ENCODE measurements around the gene PROX2.

The PROX2 gene

DNA sequence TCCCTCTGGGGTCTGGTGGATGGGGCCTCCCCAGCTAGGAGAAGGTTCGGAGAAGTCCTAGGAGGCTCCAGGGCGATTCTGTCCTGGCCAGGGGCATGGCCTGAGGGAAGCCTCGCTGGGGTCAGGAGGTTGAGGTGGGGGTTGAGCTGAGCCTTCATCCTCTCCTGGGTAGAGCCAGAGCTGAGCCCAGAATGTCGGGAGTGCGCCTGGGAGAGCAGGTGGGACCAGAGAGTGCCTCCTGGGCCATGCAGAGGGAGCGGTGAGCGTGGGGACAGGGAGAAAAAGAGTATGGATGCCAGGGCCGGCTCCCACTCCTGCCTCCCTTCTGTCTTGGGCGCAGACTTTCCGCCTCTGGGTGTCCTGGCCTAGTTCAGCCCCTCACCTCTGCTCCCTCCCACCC, 34.0 kb upstream of the PROX2 start:
- DNase-seq (ENCODE audit: low read depth in 2 of 2), result no peak
- no peak overlapping the region for H3K4me3 ChIP-seq (replicated peaks in 1 of 2; ENCODE audit: low read depth in 2 of 2, low read length in 2 of 2)
- TF ChIP-seq, protein P1, sequence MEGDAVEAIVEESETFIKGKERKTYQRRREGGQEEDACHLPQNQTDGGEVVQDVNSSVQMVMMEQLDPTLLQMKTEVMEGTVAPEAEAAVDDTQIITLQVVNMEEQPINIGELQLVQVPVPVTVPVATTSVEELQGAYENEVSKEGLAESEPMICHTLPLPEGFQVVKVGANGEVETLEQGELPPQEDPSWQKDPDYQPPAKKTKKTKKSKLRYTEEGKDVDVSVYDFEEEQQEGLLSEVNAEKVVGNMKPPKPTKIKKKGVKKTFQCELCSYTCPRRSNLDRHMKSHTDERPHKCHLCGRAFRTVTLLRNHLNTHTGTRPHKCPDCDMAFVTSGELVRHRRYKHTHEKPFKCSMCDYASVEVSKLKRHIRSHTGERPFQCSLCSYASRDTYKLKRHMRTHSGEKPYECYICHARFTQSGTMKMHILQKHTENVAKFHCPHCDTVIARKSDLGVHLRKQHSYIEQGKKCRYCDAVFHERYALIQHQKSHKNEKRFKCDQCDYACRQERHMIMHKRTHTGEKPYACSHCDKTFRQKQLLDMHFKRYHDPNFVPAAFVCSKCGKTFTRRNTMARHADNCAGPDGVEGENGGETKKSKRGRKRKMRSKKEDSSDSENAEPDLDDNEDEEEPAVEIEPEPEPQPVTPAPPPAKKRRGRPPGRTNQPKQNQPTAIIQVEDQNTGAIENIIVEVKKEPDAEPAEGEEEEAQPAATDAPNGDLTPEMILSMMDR (IDR thresholded peaks at IDR 0.05; ENCODE audit: low read depth, low read length), result no peak

DNA sequence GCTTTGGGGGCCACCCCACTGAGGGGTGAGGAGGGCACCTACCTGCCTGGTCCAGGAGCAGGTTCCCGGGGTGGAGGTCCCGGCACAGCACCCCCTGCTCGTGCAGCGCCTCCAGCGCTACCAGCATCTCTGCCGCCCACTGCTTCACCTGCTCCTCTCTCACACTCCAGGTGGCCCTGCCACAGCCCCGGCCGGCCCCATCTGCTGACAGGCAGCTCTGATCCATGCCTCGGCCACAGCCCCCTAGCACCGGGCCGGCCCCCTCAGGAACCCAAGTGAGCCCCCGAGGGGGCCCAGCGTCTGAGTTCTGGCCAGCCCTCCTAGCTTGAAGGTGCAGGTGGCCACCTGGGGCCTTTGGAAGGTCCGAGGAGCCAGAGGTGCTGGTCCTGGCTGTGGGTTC, 33.6 kb upstream of the PROX2 start:
- TF ChIP-seq, protein P1 (IDR thresholded peaks at IDR 0.05; ENCODE audit: low read depth, low read length), result no peak
- H3K4me3 ChIP-seq (replicated peaks in 1 of 2; ENCODE audit: low read depth in 2 of 2, low read length in 2 of 2), result no peak overlapping the region
- no peak for DNase-seq (ENCODE audit: low read depth in 2 of 2)

DNA sequence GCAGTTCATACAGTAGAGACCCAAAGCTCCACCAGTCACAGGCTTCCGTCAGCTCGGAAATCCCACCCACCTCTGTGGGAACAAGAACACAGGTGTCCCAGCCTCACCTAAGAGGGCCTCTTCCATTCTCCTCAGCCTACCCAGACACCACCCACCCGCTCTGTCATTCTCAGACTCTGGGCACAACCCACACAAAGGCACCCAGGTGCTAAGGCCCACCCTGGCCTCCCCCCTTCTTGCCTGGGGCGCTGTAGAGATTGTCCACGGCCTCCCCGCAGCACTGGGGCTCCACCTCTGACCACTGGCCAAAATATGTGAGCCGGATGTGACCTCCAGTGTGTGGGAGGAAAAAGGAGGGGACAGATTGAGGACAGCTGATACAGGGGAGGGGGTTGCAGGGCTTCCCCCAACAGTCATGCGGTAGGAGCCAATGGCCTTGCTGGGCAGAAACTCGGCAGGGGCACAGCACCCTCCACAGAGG, 33.0 kb upstream of the PROX2 start:
- no peak for DNase-seq (ENCODE audit: low read depth in 2 of 2)

DNA sequence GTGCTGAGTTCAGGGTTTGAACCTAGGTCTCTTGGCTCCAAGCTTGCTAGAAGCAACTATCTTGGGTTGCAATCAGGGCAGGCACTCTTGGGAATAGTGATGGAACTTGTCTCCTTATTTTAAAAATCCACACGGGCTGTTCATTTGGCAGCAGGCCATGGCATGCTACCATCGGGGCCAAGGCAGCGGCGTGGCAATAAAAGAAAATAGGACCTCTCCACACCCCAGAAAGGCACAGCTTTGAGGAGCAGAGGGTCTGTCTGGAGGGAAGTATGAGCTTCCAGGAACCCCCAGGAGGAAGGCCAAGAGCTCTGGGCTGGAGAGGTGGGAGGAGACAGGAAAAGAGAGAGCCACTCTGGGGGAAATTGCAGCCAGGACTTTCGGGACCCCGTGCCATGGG, 31.8 kb upstream of the PROX2 start:
- no peak overlapping the region for H3K4me3 ChIP-seq (replicated peaks in 1 of 2; ENCODE audit: low read depth in 2 of 2, low read length in 2 of 2)
- TF ChIP-seq, protein P1 (IDR thresholded peaks at IDR 0.05; ENCODE audit: low read depth, low read length), result no peak
- peak in 1 of 2 donors; percentile 25 for DNase-seq (ENCODE audit: low read depth in 2 of 2)

More for the DNA sequence above, 33.0 kb upstream of the PROX2 start:
- no peak overlapping the region for H3K4me3 ChIP-seq (replicated peaks in 1 of 2; ENCODE audit: low read depth in 2 of 2, low read length in 2 of 2)
- TF ChIP-seq, protein P1 (IDR thresholded peaks at IDR 0.05; ENCODE audit: low read depth, low read length), result no peak

DNA sequence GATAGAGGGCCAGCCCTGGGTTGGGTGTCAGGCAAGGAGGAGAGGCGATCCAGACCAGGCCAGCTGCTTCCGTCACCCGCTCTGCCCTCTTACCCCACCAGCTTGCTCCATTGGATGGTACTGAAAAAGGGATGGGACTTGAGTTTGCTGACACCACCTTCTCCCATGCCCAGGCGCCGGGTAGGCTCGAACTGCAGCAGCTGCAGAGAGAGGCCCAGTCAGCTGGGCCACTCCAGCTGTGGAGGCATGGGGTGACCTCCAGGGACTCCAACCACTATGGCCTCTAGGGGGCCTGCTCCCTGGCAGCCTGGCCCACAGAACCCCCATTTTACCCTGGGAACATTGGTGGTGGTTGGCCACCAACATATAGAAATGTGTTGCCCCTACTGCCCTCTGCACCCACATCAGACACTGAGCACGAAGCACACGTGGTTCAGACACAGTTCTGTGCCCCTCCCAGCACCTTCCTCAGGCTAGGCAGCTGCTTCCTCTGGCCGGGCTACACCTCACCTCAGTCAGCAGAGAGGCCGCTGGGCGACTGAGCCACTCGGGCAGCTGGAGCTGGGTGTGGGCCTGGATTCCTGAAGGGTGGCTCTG, 31.1 kb upstream of the PROX2 start:
- no peak for DNase-seq (ENCODE audit: low read depth in 2 of 2)
- no peak overlapping the region for H3K4me3 ChIP-seq (replicated peaks in 1 of 2; ENCODE audit: low read depth in 2 of 2, low read length in 2 of 2)
- TF ChIP-seq, protein P1 (IDR thresholded peaks at IDR 0.05; ENCODE audit: low read depth, low read length), result peak; percentile 25

DNA sequence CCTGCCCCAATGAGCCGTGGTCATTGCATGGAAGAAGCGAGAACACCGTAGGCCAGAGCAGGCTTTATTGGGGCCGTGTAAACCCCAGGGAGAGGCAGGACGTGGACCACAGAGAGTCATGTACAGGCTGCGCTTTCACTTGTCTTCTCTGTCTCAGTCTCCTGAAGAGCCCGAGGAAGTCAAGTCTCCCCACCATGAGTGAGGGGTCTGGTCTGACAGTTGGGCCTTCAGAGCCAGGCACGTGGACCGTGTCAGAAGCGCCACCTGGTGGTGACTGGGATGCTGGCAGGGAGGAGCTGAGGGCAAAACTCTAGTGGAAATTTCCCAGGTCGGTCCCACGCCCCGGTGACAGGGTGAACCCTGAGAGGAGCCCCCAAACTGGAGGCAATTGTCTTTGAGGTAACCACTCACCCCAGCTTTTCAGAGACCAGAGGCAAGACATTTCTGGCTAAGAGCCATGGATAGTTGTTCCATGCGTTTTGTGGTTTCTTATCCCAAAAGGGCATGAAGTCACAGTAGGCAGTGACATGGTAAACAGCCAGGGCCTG, 29.7 kb upstream of the PROX2 start:
- no peak overlapping the region for H3K4me3 ChIP-seq (replicated peaks in 1 of 2; ENCODE audit: low read depth in 2 of 2, low read length in 2 of 2)
- peak; percentile 56 to 61 for DNase-seq (ENCODE audit: low read depth in 2 of 2)
- TF ChIP-seq, protein P1 (IDR thresholded peaks at IDR 0.05; ENCODE audit: low read depth, low read length), result peak; percentile 96
